GM19324 (cell line): ENCODE data around the gene B4GALT4.
"Not testable (repeated sequence)": the region's sequence is repeated elsewhere in the genome, so short reads cannot be mapped to it uniquely, and the experiment has no call there.

Experiments
- ATAC-seq: cut with Tn5 transposase; IDR thresholded peaks from one replicate; pipeline ENCODE4 v1.9.1; 2021; ENCODE audit warnings: mild to moderate bottlenecking, moderate library complexity; ENCODE audit not compliant: unreplicated experiment, low FRiP score

Gene B4GALT4, protein sequence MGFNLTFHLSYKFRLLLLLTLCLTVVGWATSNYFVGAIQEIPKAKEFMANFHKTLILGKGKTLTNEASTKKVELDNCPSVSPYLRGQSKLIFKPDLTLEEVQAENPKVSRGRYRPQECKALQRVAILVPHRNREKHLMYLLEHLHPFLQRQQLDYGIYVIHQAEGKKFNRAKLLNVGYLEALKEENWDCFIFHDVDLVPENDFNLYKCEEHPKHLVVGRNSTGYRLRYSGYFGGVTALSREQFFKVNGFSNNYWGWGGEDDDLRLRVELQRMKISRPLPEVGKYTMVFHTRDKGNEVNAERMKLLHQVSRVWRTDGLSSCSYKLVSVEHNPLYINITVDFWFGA

DNA sequence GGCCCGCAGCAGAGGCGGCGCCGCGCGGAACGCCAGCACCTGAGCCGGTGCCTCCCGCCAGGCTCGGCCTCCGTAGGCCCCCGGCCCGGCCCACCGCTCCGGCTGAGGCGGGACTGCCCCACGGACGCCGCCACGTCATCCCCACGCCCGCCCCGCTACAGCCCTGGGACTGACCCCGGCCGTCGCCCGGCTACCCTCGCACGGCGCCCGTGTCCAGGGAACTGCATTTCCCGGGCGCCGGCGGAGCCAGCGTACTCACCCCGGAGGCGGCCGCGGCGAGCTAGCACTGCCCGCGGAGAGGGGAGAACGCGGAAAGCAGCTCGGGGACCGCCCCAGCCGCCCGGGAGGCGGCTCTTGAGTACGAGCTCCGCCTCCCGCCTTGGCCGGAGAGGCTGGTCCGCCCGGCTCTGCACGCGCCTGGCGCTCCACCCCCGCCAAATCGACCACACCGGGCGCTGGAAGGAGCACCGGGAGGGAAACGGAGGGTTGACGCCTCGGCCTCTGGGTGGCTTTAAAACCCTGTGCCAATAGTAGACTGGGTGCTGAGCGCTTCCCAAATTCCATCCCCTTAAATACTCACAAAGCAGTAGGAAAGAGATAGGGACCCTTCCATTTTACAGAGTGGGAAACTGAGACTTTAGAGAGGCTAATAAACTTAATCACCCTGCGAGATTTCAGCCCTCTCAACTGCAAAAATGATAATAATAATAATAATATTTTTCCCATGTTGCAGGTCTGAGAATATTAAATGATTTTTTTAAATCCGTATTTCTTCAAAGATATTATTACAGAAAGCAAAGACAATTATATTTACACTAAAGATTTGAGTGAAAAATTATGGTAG, at the start of gene B4GALT4:
TSS of gene B4GALT4 (minus strand) at position 288 of the 844 bp plus-strand sequence. CDS start 10,779 bp downstream, outside the sequence.
- ATAC-seq = peak; percentile 94

DNA sequence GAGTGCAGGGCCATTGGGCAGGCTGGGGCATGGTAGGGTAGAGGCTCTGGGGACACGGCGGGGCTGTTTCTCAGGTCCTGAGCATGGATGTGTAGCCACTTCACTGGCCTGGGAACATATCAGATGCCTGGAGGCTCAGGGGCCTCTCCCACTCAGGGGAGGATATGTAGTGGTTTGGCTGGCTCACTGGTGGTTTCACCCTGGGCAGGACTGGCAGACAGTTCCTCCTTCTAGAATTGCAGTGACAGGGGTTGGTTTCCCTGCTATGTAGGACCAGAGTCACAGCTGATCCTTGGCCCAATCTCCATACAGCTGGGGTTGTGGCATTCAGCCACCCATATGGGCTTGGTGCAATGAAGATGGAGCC, 48.7 kb upstream of the B4GALT4 start:
- no peak for ATAC-seq

GRCh38 chr3:119288669-119289403, 48.2 kb upstream of the B4GALT4 start:
- no peak for ATAC-seq

DNA sequence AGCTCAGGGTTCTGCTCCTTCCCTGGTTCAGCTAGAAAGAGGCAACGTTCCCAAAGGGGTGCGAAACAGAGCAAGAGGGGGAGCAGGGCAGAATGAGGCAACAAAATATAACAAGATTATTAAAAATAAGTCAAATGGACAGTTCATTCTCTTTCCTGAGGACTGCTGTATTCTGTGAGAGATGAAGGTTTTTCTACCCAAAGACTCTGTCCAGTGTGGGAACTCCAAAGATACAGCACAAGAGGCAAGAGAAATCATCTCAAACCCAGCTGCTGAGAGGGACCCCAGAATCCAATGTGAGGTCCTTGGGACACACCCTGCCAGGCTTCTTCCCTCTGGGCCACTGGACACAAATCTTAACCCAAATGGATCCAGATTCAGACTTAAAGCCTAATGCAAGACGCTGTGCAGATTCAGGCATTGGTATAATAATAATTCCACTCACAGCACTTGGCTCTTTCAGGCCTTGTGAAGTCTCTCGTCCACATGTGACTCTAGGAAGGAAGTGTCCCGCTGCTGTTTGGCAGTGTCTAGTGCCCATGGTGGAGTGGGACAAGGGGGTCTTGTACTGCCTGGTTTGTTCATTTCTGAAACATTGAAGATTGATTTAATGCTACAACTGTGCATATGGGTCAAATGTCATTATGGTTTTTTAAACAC, 39.0 kb upstream of the B4GALT4 start:
- ATAC-seq = no peak

DNA sequence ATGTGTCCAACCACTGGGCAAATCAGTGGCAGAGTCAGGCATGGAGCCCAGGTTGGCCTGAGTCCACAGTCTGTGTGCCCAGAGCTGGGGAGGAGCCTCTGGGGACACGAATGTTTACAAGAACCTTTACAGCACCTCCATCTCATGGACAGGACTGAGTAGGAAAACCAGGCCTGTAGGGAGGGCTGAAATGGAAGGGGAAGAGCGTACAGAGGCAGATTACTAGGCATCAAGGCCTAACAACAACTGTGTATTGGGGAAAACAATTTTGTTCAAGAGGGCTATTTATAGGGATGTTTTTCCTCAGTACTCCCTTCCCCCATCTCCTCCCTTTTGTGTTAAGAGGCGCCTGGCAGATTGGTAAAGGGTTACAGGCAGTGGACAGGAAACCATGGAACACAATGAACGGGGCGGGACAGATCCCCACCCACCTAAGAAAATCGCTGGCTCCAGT, 38.5 kb upstream of the B4GALT4 start:
- no peak for ATAC-seq

- ATAC-seq = no peak
Observed at GRCh38 chr3:119276680-119277079, 36.0 kb upstream of the B4GALT4 start.

DNA sequence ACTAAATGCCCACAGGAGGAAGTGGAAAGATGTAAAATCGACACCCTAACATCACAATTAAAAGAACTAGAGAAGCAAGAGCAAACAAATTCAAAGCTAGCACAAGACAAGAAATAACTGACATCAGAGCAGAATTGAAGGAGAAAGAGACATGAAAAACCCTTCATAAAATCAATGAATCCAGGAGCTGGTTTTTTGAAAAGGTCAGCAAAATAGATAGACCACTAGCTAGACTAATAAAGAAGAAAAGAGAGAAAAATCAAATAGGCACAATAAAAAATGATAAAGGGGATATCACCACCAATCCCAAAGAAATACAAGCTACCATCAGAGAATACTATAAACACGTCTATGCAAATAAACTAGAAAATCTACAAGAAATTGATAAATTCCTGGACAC, 29.5 kb upstream of the B4GALT4 start:
- ATAC-seq = not testable (repeated sequence)

GRCh38 chr3:119261055-119261454, 20.4 kb upstream of the B4GALT4 start:
- no peak for ATAC-seq

DNA sequence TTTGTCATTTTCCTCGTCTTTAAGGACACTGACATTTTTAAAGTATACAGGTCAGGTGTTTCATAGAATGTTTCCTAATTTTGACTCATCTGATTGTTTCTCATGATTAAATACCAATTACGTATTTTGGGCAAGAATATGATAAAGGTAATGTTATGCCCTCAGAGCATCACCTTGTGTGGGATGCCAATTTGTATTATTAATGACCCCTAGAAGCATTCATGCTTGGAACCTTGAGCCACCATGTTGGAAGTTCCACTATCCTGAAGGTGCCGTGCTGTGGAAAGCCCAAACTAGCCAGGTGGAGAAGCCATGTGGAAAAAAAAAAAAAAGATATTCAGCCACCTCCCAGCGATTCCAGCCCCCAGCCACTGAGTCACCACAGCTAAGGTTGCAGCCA, 19.1 kb upstream of the B4GALT4 start:
- no peak for ATAC-seq

DNA sequence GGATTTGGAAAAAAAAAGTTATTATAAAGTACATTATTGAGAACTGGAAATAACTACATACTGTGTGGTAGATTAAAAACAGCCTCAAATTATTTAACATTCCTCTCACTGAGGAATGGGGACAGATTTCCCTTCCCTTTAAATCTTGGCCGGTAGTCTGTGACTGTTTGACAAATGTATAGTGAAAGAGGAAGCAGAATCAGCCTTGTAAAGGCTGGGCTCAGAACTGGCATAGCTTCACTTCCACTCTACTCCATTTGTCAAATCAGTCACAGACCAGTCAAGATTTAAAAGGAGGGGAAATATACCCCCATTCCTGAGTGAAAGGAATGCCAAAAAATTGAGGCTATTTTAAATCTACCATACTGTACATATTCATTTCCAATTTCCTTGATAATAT, 18.2 kb upstream of the B4GALT4 start:
- ATAC-seq = no peak

DNA sequence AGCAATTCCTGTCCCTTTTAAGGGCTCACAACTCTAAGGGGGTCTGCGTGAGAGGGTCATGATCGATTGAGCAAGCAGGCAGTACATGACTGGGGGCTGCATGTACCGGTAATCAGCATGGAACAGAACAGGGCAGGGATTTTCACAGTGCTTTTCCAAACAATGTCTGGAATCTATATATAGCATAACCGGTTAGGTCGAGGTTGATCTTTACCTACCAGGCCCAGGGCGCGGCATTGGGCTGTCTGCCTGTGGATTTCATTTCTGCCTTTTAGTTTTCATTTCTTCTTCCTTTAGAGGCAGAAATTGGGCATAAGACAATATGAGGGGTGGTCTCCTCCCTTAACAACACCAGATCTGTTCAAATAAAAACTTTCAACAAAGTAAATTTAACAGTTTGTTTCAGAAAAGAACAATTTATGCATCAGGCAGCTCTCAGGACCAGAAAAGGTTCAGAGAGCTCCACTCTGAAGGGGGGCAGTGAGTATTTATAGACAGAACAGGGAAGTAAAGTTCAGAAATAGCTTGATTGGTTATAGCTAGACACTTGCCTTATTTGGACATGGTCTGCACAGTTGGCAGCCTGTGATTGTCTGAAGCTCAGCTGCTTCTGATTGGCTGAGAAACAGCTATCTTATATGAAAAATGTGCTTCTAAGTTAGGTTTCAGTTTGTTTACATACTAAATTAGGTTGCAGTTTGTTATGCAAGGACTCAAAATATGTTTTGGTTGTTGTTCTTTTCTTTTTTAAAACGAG, 17.2 kb upstream of the B4GALT4 start:
- ATAC-seq = peak; percentile 76

GRCh38 chr3:119257111-119257510, 16.4 kb upstream of the B4GALT4 start:
- ATAC-seq = no peak

DNA sequence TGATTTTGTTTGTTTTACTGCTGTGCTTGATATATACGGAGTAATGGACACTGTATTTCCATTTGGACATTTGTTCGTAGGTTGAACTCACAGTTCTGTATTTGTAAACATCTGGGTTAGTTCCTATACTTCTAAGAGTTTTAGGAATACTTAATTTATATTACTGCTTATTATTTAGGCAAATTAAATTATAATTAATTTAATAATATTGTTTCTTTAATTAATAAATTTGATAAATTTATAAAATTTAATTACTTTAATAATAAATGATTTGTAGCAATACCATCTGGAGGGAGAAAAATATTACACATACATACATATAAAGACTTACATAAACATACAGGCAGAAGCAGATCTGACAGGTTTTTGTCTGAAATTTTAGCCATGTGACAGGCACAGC, 14.5 kb upstream of the B4GALT4 start:
- no peak for ATAC-seq

GRCh38 chr3:119245778-119246177, 5.1 kb upstream of the B4GALT4 start:
- ATAC-seq = no peak

DNA sequence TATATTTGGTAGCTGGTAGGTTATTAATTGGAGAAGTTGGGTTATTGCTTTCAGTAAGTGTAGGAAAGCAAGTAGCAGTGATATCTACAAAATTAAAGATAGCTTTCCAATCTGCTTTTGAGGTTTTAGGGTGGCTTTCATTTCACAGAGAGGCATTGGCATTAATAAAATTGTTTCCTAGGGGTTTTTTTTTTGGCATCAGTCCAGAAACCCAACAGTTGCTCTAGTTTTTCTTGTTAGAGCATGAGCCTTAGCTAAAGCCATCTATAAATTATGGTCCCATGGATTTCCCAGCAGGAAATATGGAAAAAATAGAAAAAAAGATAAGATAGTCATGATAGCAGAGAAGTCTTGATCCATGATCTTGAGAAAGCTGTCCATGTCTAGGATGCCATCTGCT, 3.0 kb upstream of the B4GALT4 start:
- no peak for ATAC-seq

DNA sequence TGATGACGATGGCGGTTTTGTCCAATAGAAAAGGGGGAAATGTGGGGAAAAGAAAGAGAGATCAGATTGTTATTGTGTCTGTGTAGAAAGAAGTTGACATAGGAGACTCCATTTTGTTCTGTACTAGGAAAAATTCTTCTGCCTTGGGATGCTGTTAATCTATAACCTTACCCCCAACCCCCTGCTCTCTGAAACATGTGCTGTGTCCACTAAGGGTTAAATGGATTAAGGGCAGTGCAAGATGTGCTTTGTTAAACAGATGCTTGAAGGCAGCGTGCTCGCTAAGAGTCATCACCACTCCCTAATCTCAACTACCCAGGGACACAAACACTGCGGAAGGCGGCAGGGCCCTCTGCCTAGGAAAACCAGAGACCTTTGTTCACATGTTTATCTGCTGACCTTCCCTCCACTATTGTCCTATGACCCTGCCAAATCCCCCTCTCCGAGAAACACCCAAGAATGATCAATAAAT, 2.4 kb upstream of the B4GALT4 start:
- ATAC-seq = not testable (repeated sequence)

DNA sequence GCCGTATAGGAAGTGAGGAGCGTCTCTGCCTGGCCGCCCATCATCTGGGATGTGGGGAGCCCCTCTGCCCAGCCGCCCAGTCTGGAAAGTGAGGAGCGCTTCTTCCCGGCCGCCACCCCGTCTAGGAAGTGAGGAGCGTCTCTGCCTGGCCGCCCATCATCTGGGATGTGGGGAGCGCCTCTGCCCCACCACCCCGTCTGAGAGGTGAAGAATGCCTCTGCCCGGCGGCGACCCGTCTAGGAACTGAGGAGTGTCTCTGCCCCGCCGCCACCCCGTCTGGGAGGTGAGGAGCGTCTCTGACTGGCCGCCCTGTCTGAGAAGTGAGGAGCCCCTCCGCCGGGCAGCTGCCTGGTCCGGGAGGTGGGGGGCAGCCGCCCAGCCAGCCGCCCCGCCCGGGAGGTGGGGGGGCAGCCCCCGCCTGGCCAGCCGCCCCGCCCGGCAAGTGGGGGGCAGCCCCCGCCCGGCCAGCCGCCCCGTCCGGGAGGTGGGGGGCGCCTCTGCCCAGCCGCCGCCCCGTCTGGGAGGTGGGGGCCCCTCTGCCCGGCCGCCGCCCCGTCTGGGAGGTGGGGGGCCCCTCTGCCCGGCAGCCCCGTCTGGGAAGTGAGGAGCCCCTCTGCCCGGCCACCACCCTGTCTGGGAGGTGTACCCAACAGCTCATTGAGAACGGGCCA, 1.8 kb upstream of the B4GALT4 start:
- not testable (repeated sequence) for ATAC-seq

DNA sequence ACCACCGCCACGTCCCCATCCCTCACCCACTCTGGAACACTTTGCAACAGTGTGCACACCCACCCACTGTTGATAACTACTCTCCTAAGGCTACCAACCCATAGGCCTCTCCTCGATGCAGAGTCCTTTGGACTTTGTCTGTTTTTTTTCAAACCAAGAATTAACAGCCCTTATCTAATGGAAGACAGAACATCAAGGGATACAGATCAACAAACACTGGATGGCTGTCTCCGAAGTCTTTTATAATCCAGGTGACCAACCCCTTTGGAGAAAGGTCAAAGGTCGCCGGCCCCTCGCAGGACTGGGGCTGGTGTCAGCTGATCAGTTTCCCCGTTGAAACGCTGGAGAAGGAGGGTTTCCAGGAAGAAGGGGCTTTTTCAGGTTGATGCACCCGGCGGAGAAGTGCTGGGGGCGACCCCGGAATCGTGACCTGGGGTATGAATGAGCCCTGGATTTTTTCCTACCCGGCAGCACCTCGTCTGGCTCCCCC, 532 bp downstream of the B4GALT4 start:
- ATAC-seq = peak; percentile 19
